PC-9 (cell line): ENCODE results near the gene GRID2.

Experiments
- EZH2 ChIP-seq: fragments of 200-600 bp; sonication (generic); IDR thresholded peaks from 2 replicates; pipeline ENCODE4 v1.8.0; 2017; ENCODE audit warnings: antibody characterized with exemption, low read depth
- TF ChIP-seq, protein P1 (sequence below): fragments of 200-600 bp; sonication (generic); conservative IDR thresholded peaks from 2 replicates; pipeline ENCODE4 v1.6.1; 2017; ENCODE audit warnings: mixed run types, antibody characterized with exemption, mild to moderate bottlenecking, moderate library complexity

DNA sequence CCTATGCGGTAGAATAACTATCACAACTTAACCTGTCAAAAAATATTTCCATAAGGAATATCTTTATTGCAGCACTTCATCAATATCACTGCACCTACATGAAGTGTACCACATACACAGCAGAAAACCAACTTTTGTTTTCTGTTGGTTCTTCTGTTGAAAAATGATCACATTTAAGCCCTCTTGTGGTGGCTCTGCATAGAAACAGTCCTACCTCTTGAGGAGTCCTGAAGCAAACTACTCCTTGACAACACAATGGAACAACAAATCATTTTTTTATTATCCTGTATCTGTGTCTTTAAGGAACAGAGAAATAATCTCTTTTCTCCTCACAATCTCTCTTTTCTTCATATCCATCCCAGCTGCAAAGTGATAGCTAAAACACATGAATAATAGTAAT, 1484.9 kb downstream of the GRID2 start:
- TF ChIP-seq, protein P1, sequence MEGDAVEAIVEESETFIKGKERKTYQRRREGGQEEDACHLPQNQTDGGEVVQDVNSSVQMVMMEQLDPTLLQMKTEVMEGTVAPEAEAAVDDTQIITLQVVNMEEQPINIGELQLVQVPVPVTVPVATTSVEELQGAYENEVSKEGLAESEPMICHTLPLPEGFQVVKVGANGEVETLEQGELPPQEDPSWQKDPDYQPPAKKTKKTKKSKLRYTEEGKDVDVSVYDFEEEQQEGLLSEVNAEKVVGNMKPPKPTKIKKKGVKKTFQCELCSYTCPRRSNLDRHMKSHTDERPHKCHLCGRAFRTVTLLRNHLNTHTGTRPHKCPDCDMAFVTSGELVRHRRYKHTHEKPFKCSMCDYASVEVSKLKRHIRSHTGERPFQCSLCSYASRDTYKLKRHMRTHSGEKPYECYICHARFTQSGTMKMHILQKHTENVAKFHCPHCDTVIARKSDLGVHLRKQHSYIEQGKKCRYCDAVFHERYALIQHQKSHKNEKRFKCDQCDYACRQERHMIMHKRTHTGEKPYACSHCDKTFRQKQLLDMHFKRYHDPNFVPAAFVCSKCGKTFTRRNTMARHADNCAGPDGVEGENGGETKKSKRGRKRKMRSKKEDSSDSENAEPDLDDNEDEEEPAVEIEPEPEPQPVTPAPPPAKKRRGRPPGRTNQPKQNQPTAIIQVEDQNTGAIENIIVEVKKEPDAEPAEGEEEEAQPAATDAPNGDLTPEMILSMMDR = peak; percentile 42; the same call in 1 of the 2 replicates
- no peak for TF ChIP-seq EZH2
